GM06990 (cell line): ENCODE measurements around the gene SIGLEC1.
A peak's percentile ranks its signal among the peaks of the same experiment; 100 is the strongest.

Experiments used
- DNase-seq: peaks from one replicate; pipeline ENCODE4 v3.0.0-alpha.2; 2011; ENCODE audit not compliant: insufficient read length; ENCODE audit errors: extremely low read depth
- H3K27me3 ChIP-seq: replicated peaks from 2 replicates; pipeline ENCODE4 v1.6.0; 2011; ENCODE audit warnings: low read length; ENCODE audit not compliant: control insufficient read depth, insufficient read depth
- H3K36me3 ChIP-seq: 2 replicates; pipeline ENCODE4 v1.5.1; 2011; ENCODE audit warnings: low read length; ENCODE audit not compliant: control insufficient read depth, insufficient read depth
- H3K4me3 ChIP-seq: replicated peaks from 2 replicates; pipeline ENCODE4 v1.5.1; 2011; ENCODE audit warnings: low read depth, mild to moderate bottlenecking, control low read depth, low read length
- TF ChIP-seq, protein P1 (sequence below): IDR thresholded peaks from 2 replicates; pipeline ENCODE4 v1.5.1; 2011; ENCODE audit warnings: low read length, control low read depth, mild to moderate bottlenecking, inconsistent platforms; ENCODE audit not compliant: insufficient read depth, poor library complexity, severe bottlenecking

Gene SIGLEC1

GRCh38 chr20:3755814-3756480 lies 43.5 kb upstream of the SIGLEC1 start:
- no peak for DNase-seq
- Histone ChIP-seq H3K27me3 (no peaks in the 10 kb centered on the region), H3K36me3 (peaks cover 2% of the 10 kb centered on the region), H3K4me3 (no peak overlapping the region)
- TF ChIP-seq, protein P1, sequence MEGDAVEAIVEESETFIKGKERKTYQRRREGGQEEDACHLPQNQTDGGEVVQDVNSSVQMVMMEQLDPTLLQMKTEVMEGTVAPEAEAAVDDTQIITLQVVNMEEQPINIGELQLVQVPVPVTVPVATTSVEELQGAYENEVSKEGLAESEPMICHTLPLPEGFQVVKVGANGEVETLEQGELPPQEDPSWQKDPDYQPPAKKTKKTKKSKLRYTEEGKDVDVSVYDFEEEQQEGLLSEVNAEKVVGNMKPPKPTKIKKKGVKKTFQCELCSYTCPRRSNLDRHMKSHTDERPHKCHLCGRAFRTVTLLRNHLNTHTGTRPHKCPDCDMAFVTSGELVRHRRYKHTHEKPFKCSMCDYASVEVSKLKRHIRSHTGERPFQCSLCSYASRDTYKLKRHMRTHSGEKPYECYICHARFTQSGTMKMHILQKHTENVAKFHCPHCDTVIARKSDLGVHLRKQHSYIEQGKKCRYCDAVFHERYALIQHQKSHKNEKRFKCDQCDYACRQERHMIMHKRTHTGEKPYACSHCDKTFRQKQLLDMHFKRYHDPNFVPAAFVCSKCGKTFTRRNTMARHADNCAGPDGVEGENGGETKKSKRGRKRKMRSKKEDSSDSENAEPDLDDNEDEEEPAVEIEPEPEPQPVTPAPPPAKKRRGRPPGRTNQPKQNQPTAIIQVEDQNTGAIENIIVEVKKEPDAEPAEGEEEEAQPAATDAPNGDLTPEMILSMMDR = no peak

- Histone ChIP-seq H3K36me3 (peaks cover 2% of the 10 kb centered on the region), H3K4me3 (no peak overlapping the region), H3K27me3 (no peaks in the 10 kb centered on the region)
- no peak for DNase-seq
- TF ChIP-seq, protein P1 = no peak
These were observed 42.9 kb upstream of the SIGLEC1 start for GRCh38 chr20:3755269-3755668.

DNA sequence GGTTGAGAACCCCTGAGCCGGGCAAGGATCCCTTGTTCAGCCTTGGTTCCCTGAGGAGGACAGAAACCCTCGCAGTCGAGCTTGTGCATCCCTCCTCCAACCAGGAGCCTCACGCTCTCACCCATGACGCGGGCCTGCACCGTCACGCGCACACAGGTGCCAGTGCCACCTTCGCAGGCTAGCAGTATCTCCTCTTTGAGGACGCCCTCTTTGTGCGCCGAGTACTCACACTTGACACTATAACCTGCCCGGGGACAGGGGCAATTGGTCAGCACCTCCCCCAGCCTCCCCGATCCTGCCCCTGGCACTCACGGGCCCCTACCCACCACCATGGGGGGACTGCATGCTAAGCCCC lies 41.9 kb upstream of the SIGLEC1 start:
- peaks cover 2% of the 10 kb centered on the region for H3K36me3 ChIP-seq
- TF ChIP-seq, protein P1 = no peak
- H3K4me3 ChIP-seq = no peak overlapping the region
- DNase-seq = no peak
- H3K27me3 ChIP-seq = no peaks in the 10 kb centered on the region

DNA sequence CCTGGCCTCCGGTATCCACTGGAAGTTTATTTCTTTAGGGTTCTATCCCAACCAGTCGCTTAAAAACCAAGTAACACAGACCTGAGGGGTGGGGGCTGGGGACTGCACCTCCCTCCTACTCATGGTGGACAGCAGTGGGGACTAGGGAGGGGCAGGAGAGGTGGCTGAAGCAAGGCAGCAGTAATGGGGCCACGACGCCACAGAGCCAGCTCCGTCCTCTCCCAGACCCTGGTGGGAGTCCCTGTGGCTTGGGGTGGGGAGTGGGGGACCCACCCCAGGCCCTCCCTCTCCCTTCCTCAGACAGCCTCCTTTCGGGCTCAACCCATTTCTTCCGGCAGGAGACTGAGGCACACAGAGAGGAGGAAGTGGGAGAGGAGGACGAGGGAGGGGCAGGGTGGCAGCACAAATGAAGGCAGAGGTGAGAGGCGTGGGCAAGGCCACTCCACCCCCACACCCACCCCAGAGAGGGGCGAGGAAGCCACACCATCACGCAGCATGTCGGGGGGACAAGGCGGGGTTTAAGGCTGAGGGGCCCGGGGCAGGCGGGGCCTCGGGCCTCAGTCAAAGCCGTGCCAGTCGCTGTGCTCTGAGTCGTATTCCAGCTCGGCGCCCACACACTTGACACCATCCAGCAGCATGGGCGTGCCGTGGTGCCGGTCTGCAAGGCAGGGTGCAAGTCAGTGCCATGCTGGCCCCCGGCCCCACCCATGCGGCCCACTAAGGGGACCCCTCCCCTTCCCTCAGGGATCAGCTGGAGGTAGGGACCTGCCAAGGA lies 41.3 kb upstream of the SIGLEC1 start:
- Histone ChIP-seq H3K4me3 (no peak overlapping the region), H3K27me3 (no peaks in the 10 kb centered on the region), H3K36me3 (peaks cover 2% of the 10 kb centered on the region)
- TF ChIP-seq, protein P1 = no peak
- DNase-seq = no peak

GRCh38 chr20:3753098-3753497 lies 40.7 kb upstream of the SIGLEC1 start:
- Histone ChIP-seq H3K27me3 (no peaks in the 10 kb centered on the region), H3K4me3 (no peak overlapping the region), H3K36me3 (peaks cover under 1% of the 10 kb centered on the region)
- TF ChIP-seq, protein P1 = peak; percentile 76
- DNase-seq = no peak

DNA sequence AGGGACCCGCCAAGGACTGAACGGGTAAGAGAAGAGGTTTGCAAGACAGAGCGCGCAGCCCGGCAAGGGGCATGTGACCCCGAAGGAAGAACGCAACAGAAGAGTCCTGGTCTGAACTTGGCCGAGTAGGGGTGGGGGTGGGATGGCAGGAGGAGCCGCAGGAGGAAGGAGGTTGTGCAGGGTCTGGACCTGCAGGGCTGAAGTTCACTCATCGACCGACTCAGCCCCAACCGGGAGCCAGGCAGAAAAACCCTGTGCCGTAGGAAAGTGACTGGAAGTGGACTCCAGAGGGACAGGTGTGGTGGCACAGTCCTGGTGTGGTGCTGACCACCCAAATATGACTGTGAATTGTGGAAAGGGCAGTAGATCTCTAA lies 40.0 kb upstream of the SIGLEC1 start:
- no peak overlapping the region for H3K4me3 ChIP-seq
- no peaks in the 10 kb centered on the region for H3K27me3 ChIP-seq
- H3K36me3 ChIP-seq = no peaks in the 10 kb centered on the region; the same call in none of the 2 replicates
- no peak for DNase-seq
- TF ChIP-seq, protein P1 = no peak
